GM10266 (cell line): Measurements from ENCODE around the gene CDK17.

Experiments
- DNase-seq: peaks from one replicate; pipeline ENCODE4 v3.0.0; 2012; ENCODE audit errors: extremely low spot score
- TF ChIP-seq, protein P1 (sequence below): IDR thresholded peaks from 2 replicates; pipeline ENCODE4 v1.5.1; 2012; ENCODE audit warnings: mild to moderate bottlenecking, low read depth; ENCODE audit not compliant: control insufficient read depth, insufficient read depth; ENCODE audit errors: missing control alignments

Gene CDK17

DNA sequence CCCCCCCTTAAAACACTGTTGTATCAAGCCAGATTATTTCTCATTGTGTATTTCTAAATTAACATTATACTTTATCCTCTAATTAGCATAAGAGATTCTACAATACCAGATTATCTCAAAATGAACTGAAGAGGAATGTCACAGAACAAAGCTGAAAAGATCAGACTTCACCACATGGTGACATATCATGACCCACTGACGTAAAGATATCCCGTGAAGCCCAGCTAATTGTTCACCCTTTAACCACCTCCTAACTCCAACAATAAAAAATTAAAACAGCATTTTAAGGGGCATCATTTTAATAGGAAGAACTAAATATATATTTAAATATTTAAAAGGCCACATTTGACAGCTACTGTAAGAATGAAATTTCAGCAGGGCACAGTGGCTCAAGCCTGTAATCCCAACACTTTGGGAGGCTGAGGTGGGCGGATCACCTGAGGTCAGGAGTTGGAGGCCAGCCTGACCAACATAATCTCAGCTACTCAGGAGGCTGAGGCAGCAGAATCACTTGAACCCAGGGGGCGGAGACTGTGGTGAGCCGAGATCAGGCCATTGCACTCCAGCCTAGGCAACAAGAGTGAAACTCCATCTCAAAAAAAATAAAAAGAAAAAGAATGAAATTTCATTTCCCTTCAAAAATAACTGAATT, 29.0 kb downstream of the CDK17 start:
- no peak for DNase-seq
- TF ChIP-seq, protein P1, sequence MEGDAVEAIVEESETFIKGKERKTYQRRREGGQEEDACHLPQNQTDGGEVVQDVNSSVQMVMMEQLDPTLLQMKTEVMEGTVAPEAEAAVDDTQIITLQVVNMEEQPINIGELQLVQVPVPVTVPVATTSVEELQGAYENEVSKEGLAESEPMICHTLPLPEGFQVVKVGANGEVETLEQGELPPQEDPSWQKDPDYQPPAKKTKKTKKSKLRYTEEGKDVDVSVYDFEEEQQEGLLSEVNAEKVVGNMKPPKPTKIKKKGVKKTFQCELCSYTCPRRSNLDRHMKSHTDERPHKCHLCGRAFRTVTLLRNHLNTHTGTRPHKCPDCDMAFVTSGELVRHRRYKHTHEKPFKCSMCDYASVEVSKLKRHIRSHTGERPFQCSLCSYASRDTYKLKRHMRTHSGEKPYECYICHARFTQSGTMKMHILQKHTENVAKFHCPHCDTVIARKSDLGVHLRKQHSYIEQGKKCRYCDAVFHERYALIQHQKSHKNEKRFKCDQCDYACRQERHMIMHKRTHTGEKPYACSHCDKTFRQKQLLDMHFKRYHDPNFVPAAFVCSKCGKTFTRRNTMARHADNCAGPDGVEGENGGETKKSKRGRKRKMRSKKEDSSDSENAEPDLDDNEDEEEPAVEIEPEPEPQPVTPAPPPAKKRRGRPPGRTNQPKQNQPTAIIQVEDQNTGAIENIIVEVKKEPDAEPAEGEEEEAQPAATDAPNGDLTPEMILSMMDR, result no peak

DNA sequence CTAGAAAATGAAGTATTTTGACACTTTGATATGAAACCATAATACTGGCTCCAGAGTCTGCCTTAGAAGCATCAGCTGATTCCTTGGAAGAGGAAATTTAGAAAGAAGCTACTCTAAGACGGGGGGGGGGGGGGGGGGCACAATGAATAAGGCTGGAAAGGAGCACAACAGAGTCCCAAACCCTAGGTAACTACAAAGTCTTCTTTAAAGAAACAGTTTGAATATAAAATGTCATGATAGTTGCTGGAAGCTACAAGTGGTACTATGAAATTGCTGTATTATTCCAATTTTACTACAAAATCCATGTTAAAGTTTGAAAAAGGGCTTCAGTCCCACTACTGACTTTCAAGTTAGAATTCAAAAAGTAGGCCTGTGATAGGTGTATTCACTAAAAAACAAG, 31.6 kb downstream of the CDK17 start:
- TF ChIP-seq, protein P1, result no peak
- DNase-seq, result no peak

DNA sequence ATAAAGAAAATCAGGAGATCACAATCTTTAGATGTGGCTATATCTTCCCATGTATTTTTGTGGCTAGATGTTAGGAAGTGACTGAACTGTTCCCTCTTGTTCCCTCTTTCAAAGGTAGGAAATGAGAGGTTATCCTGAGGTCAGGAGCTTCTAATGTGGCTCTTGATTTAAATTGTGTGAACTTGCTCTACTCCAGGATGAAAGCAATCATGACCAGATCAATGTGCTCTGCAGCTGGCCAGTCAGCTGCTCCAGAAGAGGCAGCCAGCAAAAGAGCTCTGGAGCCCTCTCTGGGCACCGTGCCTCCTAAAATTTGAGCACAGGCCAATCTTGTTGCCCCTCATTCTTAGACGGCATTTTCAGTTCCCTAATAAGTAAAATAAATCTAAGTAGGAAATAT, 32.0 kb downstream of the CDK17 start:
- TF ChIP-seq, protein P1, result no peak
- no peak for DNase-seq

DNA sequence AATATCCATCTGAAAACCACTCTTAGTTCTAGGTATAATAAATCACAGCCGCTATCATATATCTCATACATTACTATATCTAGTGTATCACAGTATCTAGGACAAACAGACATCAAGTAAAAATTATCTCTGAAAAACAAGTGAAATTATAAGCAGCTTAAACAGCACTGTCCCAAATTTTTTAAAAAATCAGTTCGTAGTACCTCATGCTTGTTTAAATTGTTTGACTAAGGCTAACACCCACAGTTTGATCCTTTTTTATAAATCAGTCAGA, 33.9 kb downstream of the CDK17 start:
- TF ChIP-seq, protein P1, result no peak
- no peak for DNase-seq

DNA sequence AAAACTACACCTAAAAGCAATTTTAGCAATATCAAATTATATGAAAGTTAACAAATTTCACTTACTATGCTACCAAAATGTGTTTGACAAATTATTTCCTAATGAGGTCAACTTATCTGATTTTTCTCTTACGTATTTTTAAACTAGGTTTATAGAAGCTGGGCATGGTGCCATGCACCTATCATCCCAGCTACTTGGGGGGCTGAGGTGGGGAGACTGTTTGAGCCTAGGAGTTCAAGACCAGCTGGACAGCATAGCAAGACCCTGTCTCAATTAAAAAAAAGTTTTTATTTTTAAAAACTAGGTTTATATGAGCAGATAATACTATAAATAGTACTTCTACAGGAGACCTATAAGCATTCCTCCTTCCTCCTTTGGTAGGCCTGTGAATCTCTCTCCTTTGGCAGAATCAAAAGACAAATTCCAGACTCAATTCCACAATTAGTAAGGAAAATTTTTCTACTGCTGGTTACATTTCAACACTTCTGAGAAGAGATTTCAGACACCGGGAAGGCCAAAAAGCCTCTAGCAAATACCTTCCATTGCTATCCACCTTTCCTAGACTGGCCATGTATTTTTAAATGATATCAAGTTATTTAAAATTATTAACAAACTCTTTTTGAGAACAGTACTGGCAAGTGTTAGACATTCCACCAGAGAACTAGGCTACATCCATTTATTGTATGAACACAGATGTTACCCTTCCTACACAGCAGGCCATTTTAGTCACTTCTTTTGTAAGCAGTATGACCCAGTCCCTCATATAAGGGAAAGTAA, 34.4 kb downstream of the CDK17 start:
- TF ChIP-seq, protein P1, result no peak
- DNase-seq, result no peak

DNA sequence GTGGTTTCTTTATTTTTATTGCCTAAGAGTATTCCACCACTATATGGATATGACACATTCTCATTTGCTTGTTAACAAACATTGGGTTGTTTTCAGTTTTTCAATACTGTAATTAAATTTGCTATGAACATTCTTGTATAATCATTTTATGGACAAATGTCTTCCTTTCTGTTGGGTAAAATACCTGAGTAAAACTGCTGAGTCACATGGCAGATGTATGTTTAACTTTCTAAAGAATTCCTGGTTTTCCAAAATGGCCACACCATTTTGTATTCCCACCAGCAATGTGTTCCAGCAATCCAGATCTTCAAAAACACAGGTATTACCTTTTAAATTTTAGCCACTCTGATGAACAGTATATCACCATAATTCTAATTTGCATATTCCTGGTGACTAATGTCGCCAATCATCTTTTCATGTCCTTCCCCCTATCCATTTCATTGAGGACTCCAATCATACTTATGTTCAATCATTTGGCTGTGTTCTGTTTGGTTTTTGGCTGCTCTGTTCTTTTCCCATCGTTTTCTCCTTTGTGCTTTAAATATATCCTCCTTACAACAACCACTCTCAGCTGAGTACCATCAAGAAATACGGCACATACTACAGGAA, 36.0 kb downstream of the CDK17 start:
- no peak for DNase-seq
- TF ChIP-seq, protein P1, result no peak

DNA sequence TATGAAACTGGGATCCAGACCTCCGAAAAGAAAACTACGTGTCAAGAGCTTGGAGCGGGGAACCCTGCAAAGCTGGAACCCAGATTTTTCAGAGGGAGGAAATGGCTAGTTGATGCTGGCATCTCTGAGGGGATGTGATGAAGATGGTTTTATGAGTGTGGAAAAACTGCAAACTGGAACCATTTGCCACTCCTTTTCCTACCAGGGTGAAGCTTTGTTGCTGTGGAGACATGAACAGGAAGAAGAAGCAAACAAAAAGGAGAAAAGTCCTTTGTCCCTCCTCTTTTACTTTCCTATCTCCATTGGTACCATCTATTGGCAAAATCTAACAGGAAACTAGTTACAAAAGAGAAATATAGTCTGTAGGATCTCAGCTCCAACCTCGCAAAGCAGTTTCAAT, 39.2 kb downstream of the CDK17 start:
- TF ChIP-seq, protein P1, result no peak
- no peak for DNase-seq
